ENCODE measurements around the gene PPIG. TPM values are rescaled to one million over a fixed set of nuclear protein-coding genes. Genes with fewer than 3 reads are reported as not detected.

The PPIG gene
- total and polyA plus RNA-seq, 9 of the 15 experiments (the other 6 are each of a cell fraction or from before 2014, with no cell fraction given), result 52.5 to 166 (median 124) TPM

GRCh38 chr2:169664978-169665930 is 81.1 kb downstream of the PPIG start (continued):
- no peak for TF ChIP-seq CEBPZ (IDR thresholded peaks at IDR 0.05; ENCODE audit: borderline replicate concordance, low read depth, low read length)
- TF ChIP-seq DNMT1 (IDR thresholded peaks at IDR 0.05), result no peak
- TF ChIP-seq GTF2E2 (tag; IDR thresholded peaks at IDR 0.05), result no peak
- TF ChIP-seq ZNF785 (CRISPR knock-in tag; IDR thresholded peaks at IDR 0.05), result no peak
- TF ChIP-seq ERF (CRISPR knock-in tag; IDR thresholded peaks at IDR 0.05), result no peak
- TF ChIP-seq CBFA2T2 (conservative IDR thresholded peaks at IDR 0.05), result peak; percentile 81
- no peak for TF ChIP-seq SUPT5H (IDR thresholded peaks at IDR 0.05)
- no peak for TF ChIP-seq ETS2 (tag; IDR thresholded peaks at IDR 0.05; ENCODE audit: borderline replicate concordance, poor library complexity, severe bottlenecking)
- no peak for TF ChIP-seq ZHX1 (conservative IDR thresholded peaks at IDR 0.05; ENCODE audit: low read length)
- TF ChIP-seq TSC22D4 (tag; IDR thresholded peaks at IDR 0.05), result no peak
- peak; percentile 43; the same call in 1 of the 2 replicates for TF ChIP-seq LCOR (CRISPR knock-in tag; IDR thresholded peaks at IDR 0.05)
- TF ChIP-seq DPF2 (IDR thresholded peaks at IDR 0.05), result peak; percentile 98
- TF ChIP-seq ZNF584 (CRISPR knock-in tag; IDR thresholded peaks at IDR 0.05; ENCODE audit: low read depth), result no peak
- TF ChIP-seq E2F8 (IDR thresholded peaks at IDR 0.05; ENCODE audit: low read depth, partially characterized antibody), result peak; percentile 27
- TF ChIP-seq MCM2 (IDR thresholded peaks at IDR 0.05; ENCODE audit: low read depth), result no peak
- TF ChIP-seq ZBTB17 (CRISPR knock-in tag; IDR thresholded peaks at IDR 0.05), result peak; percentile 39; the same call in 1 of the 2 replicates
- TF ChIP-seq BCOR (IDR thresholded peaks at IDR 0.05), result 0 out of 2 replicates have a peak, but pooled peaks have one; percentile 15
- TF ChIP-seq ZFP30 (CRISPR knock-in tag; IDR thresholded peaks at IDR 0.05; ENCODE audit: borderline replicate concordance), result no peak
- no peak for TF ChIP-seq PCBP1 (IDR thresholded peaks at IDR 0.05; ENCODE audit: low read depth, low read length, poor library complexity, severe bottlenecking)
- peak; percentile 43; the same call in 1 of the 2 replicates for TF ChIP-seq L3MBTL2 (IDR thresholded peaks at IDR 0.05)
